Endodermal cell (in vitro differentiated cells): Measurements from ENCODE around the gene SDCCAG8. TPM values are rescaled to one million over a fixed set of nuclear protein-coding genes. Genes with fewer than 3 reads are reported as not detected.

ENCODE experiments used
- DNase-seq: peaks from one replicate; pipeline ENCODE4 v3.0.0-alpha.2; 2017
- H3K27ac ChIP-seq: 2 replicates; pipeline ENCODE4 v1.5.1; 2013; ENCODE audit warnings: mild to moderate bottlenecking, low read depth, low read length, moderate library complexity
- H3K27me3 ChIP-seq: 2 replicates; pipeline ENCODE4 v1.6.1; 2013; ENCODE audit warnings: mild to moderate bottlenecking, low read length, moderate library complexity; ENCODE audit not compliant: insufficient read depth, control insufficient read depth, poor library complexity, severe bottlenecking
- H3K36me3 ChIP-seq: 2 replicates; pipeline ENCODE4 v1.7.0; 2013; ENCODE audit warnings: mild to moderate bottlenecking, low read length, moderate library complexity; ENCODE audit not compliant: control insufficient read depth, insufficient read depth
- H3K4me1 ChIP-seq: one replicate; pipeline ENCODE4 v1.7.0; 2013; ENCODE audit warnings: low read length; ENCODE audit not compliant: control insufficient read depth, insufficient read depth
- H3K4me3 ChIP-seq: 2 replicates; pipeline ENCODE4 v1.5.1; 2013; ENCODE audit warnings: mild to moderate bottlenecking, low read length, moderate library complexity
- H3K9ac ChIP-seq: 2 replicates; pipeline ENCODE4 v1.6.1; 2013; ENCODE audit warnings: mild to moderate bottlenecking, low read length, moderate library complexity; ENCODE audit not compliant: poor library complexity, severe bottlenecking; ENCODE audit errors: extremely low read depth
- H3K9me3 ChIP-seq: 2 replicates; pipeline ENCODE4 v1.6.1; 2013; ENCODE audit warnings: mild to moderate bottlenecking, low read length, moderate library complexity; ENCODE audit not compliant: control insufficient read depth
- H3K27ac Mint-ChIP-seq: 2 replicates; pipeline ENCODE4 v1.8.0; 2020; ENCODE audit warnings: mixed read lengths
- H3K27me3 Mint-ChIP-seq: 2 replicates; pipeline ENCODE4 v1.8.0; 2021; ENCODE audit warnings: mild to moderate bottlenecking, mixed read lengths; ENCODE audit not compliant: insufficient read depth
- H3K36me3 Mint-ChIP-seq: 2 replicates; pipeline ENCODE4 v1.8.0; 2020; ENCODE audit warnings: low read depth, mixed read lengths
- H3K4me1 Mint-ChIP-seq: 2 replicates; pipeline ENCODE4 v1.8.0; 2020; ENCODE audit warnings: mixed read lengths
- H3K4me3 Mint-ChIP-seq: 2 replicates; pipeline ENCODE4 v1.8.0; 2020; ENCODE audit warnings: mild to moderate bottlenecking, moderate library complexity, mixed read lengths
- H3K9me3 Mint-ChIP-seq: 2 replicates; pipeline ENCODE4 v1.8.0; 2020; ENCODE audit warnings: mild to moderate bottlenecking, mixed read lengths
- WGBS, 2 experiments: methylation state at CpG; one replicate each; pipeline versions ENCODE4 v1.1.5 to v1.1.7; 2013; ENCODE audit warnings: missing lambda C conversion rate in 2 of 2, mixed read lengths in 1 of 2; ENCODE audit not compliant: insufficient coverage in 1 of 2, insufficient read length in 1 of 2; 5-methylcytosine and 5-hydroxymethylcytosine counted together
- total RNA-seq, 2 donors: library from RNA; stranded (reverse); fragmentation: NEBNext Ultra II Directional in 1 of 2; extraction: Animal tissue kit (Norgen Biotek cat#: 25700) in 1 of 2; gene quantifications; 2 replicates in 1 of 2; 3 replicates in 1 of 2; pipeline ENCODE4 v1.2.1, GENCODE V29; 2021
- TF ChIP-seq, protein P1 (sequence below): fragments of 200-600 bp; sonication (generic); conservative IDR thresholded peaks from 2 replicates; pipeline ENCODE4 v1.5.0; 2021; ENCODE audit warnings: antibody characterized with exemption, mild to moderate bottlenecking

The SDCCAG8 gene
- total RNA-seq, 2 donors from 2014 or later = 19.8 to 27.5 TPM

DNA sequence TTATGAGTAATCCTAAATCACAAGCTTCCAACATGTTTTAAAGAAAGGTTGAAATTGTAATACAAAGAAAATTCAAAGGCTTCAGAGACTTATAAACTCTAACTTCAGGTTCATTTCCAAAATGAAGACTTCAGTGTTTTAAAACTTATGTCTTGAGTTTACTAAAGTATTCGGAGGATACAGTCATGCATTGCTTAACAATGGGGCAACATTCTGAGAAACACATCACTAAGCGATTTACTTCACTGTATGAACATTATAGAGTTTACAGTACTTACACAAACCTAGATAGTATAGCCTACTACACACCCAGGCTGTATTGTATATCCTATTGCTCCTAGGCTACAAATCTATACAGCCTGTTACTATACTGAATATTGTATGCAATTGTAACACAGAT, 39.1 kb upstream of the SDCCAG8 start:
- H3K4me3 Mint-ChIP-seq = no peak overlapping the region
- WGBS, 2 experiments = 94 to 100% methylated on average over 2 of the region's 2 CpGs
- H3K9me3 Mint-ChIP-seq = peaks cover 20% of the 10 kb centered on the region
- no peak for DNase-seq
- Histone ChIP-seq H3K9me3 (peaks cover 19% of the 10 kb centered on the region), H3K9ac (no peak overlapping the region), H3K27ac (no peak overlapping the region), H3K4me1 (no peaks in the 10 kb centered on the region), H3K36me3 (peaks cover 65% of the 10 kb centered on the region), H3K4me3 (no peak overlapping the region), H3K27me3 (no peaks in the 10 kb centered on the region)
- H3K36me3 Mint-ChIP-seq = peaks cover 69% of the 10 kb centered on the region
- TF ChIP-seq, protein P1, sequence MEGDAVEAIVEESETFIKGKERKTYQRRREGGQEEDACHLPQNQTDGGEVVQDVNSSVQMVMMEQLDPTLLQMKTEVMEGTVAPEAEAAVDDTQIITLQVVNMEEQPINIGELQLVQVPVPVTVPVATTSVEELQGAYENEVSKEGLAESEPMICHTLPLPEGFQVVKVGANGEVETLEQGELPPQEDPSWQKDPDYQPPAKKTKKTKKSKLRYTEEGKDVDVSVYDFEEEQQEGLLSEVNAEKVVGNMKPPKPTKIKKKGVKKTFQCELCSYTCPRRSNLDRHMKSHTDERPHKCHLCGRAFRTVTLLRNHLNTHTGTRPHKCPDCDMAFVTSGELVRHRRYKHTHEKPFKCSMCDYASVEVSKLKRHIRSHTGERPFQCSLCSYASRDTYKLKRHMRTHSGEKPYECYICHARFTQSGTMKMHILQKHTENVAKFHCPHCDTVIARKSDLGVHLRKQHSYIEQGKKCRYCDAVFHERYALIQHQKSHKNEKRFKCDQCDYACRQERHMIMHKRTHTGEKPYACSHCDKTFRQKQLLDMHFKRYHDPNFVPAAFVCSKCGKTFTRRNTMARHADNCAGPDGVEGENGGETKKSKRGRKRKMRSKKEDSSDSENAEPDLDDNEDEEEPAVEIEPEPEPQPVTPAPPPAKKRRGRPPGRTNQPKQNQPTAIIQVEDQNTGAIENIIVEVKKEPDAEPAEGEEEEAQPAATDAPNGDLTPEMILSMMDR = no peak
- peaks cover 6% of the 10 kb centered on the region for H3K4me1 Mint-ChIP-seq
- H3K27me3 Mint-ChIP-seq = no peaks in the 10 kb centered on the region
- no peak overlapping the region for H3K27ac Mint-ChIP-seq

DNA sequence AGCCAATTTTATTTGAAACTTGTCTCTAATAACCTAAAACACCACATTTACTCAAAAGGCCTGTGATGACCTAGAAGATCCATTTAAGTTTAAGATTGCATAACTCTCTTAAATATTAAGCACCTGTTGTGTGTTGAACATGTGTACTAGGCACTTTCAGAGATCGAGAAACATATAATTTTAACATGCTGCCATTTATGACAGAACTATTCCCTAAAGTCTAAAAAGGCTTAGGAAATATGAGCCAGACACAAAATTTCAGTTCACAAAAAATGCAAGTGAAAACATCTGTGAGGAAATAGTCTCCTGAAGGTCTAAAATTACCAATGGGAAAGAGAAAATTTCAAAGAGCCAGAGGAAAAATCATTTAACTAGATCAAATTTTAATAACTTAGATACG, 38.5 kb upstream of the SDCCAG8 start:
- H3K4me3 Mint-ChIP-seq = no peak overlapping the region
- 100% methylated on average over 2 of the region's 2 CpGs; no CpG with 5 or more reads in 1 of the 2 experiments for WGBS, 2 experiments

DNA sequence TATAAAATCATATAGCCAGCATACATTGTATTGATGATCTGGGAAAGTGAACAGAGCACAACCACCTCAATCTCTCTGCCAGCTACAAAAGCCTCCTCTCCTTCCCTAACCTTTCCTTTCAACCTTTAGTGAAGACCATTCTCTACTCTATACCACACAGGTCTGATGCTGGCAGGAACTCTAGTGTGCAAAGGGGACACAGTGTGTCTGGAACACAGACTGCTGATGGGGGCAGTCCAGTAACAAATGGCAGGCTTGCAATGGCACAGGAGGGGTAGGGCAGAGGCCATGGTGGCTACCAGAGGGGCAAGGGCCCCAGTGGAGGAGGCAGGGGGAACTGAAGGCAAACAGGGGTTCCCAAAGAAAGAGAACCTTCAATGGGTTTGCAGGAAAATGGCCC, 37.8 kb upstream of the SDCCAG8 start:
- Mint-ChIP-seq H3K4me1 (peaks cover 6% of the 10 kb centered on the region), H3K4me3 (no peak overlapping the region), H3K27me3 (no peaks in the 10 kb centered on the region), H3K27ac (no peak overlapping the region), H3K36me3 (peaks cover 79% of the 10 kb centered on the region), H3K9me3 (peaks cover 20% of the 10 kb centered on the region)
- no peak for DNase-seq
- H3K27ac ChIP-seq = no peak overlapping the region
- H3K36me3 ChIP-seq = peaks cover 70% of the 10 kb centered on the region
- H3K4me3 ChIP-seq = no peak overlapping the region
- no peaks in the 10 kb centered on the region for H3K27me3 ChIP-seq
- H3K9me3 ChIP-seq = peaks cover 19% of the 10 kb centered on the region
- H3K4me1 ChIP-seq = no peaks in the 10 kb centered on the region
- H3K9ac ChIP-seq = no peak overlapping the region
- TF ChIP-seq, protein P1 = no peak

More for the DNA sequence above, 38.5 kb upstream of the SDCCAG8 start:
- H3K4me1 Mint-ChIP-seq = peaks cover 6% of the 10 kb centered on the region
- peaks cover 73% of the 10 kb centered on the region for H3K36me3 Mint-ChIP-seq
- no peaks in the 10 kb centered on the region for H3K27me3 Mint-ChIP-seq
- H3K27ac Mint-ChIP-seq = no peak overlapping the region
- Histone ChIP-seq H3K36me3 (peaks cover 70% of the 10 kb centered on the region), H3K9ac (no peak overlapping the region), H3K27me3 (no peaks in the 10 kb centered on the region), H3K9me3 (peaks cover 19% of the 10 kb centered on the region), H3K4me3 (no peak overlapping the region), H3K4me1 (no peaks in the 10 kb centered on the region), H3K27ac (no peak overlapping the region)
- DNase-seq = no peak
- H3K9me3 Mint-ChIP-seq = peaks cover 20% of the 10 kb centered on the region
- TF ChIP-seq, protein P1 = no peak
